Stimulated activated CD8-positive, alpha-beta memory T cell treated with anti-CD3 and anti-CD28 coated beads, Interleukin-4, amount 100 ng/mL, for 4 hours (primary cell): ENCODE data around the gene TMEM203.

Source experiments
- DNase-seq, 2 donors: peaks; one replicate each; pipeline ENCODE4 v3.0.0-alpha.2; 2020; ENCODE audit warnings: low read depth in 2 of 2, low spot score in 1 of 2

The TMEM203 gene

GRCh38 chr9:137167747-137168572 is 37.5 kb downstream of the TMEM203 start:
- DNase-seq: no peak

GRCh38 chr9:137167277-137167746 is 38.1 kb downstream of the TMEM203 start:
- no peak for DNase-seq

DNA sequence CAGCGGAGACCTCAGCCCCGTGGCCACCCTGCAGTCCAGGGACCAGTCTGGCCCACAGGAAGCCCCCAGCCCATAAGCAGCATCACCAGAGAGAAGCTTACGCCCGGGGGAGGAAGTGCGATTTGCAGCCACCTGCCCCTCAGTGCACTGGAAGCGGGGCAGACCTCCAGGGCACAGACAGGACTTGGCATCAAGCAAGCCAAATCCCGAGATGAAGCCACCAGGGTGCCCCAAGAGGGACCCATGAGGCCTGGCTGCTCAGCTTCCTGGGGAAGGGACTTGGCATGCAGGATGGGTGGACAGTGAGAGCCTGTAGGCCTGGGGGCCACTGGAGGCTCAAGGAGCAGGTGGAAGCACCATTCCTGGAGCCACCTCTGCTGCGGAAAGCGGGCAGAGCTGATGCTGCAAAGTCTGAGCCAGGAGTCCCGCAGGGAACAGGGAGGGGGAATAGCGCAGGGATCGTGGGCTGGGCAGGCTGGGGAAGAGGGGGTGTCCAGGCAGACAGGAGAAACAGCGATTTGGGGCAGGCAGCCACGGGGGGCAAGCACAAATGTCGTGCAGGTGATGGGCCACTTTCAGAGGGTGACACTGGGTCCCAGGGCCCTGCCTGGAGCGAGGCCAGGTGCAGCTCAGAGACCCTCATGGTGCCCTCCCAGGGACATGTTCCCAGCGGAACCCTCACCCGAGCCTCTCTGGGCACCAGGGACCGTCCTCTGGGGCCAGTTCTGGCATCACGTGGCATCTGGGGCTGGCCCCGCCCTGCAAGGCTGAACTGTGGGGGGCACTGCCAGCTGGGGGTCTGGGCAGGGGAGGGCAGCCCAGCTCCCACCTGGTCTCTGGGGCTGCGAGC is 38.8 kb downstream of the TMEM203 start:
- DNase-seq: no peak

DNA sequence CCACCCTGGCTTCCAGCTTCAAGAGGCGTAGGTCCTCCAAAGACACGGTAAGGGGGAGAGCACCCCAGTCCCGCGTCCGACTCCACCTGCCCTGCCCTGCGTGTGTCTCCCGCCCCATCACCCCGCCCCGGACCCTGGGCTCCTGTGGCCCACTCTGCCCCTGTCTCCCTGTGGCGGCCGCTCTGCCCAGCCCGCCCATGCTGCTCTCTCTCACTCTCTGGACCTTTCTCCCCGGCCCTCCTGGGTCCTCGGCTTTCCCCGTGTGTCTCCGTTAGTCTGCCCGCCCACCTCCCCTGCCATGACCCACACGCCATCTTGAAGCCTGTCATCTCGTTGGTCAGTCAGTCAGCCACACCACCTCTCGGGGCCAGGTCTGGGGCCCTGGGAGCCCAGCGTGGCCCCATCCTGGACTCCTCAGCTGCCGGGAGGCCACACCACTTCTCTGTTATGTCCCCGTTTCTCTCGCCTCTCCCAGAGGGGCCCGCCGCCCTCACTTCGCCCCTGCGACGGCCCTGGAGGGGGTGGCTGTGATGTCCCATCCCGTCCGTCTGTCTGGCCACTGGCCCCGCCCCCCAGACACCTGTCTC is 40.1 kb downstream of the TMEM203 start:
- no peak for DNase-seq

- DNase-seq: no peak
These were observed 40.8 kb downstream of the TMEM203 start for GRCh38 chr9:137164370-137165249.

GRCh38 chr9:137163805-137164204 is 41.6 kb downstream of the TMEM203 start:
- no peak for DNase-seq

- DNase-seq: no peak
These were observed 42.1 kb downstream of the TMEM203 start for GRCh38 chr9:137163365-137163715.

GRCh38 chr9:137162505-137163364 is 42.7 kb downstream of the TMEM203 start:
- no peak for DNase-seq

DNA sequence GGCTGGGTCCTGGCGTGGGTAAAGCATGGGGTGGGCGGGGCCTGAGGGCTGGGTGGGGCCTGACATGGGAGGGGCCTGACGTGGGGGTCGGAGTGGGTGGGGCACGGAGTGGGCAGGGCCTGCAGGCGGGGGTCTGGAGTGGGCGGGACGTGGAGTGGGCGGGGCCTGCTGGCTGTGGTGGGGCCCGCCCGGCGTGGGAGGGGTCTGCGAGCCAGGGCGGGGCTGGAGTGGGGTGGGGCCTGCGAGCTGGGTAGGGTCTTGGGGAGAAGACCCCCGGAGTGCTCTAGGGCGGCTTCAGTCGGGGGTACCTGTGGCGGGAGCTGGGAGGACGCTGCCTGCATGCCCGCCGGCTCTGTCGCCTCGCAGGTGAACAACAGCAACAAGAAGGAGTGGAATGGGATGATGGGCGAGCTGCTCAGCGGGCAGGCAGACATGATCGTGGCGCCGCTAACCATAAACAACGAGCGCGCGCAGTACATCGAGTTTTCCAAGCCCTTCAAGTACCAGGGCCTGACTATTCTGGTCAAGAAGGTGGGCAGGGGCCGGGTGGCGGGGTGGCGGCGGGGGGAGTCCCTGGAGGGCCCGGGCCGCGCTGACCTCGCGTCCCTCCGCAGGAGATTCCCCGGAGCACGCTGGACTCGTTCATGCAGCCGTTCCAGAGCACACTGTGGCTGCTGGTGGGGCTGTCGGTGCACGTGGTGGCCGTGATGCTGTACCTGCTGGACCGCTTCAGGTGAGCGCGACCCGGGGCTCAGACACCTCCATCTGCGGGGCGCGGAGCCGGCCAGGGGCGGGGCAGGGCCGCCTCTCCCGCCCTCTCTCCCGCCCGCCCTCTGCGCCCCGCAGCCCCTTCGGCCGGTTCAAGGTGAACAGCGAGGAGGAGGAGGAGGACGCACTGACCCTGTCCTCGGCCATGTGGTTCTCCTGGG is 43.6 kb downstream of the TMEM203 start:
- DNase-seq: no peak

DNA sequence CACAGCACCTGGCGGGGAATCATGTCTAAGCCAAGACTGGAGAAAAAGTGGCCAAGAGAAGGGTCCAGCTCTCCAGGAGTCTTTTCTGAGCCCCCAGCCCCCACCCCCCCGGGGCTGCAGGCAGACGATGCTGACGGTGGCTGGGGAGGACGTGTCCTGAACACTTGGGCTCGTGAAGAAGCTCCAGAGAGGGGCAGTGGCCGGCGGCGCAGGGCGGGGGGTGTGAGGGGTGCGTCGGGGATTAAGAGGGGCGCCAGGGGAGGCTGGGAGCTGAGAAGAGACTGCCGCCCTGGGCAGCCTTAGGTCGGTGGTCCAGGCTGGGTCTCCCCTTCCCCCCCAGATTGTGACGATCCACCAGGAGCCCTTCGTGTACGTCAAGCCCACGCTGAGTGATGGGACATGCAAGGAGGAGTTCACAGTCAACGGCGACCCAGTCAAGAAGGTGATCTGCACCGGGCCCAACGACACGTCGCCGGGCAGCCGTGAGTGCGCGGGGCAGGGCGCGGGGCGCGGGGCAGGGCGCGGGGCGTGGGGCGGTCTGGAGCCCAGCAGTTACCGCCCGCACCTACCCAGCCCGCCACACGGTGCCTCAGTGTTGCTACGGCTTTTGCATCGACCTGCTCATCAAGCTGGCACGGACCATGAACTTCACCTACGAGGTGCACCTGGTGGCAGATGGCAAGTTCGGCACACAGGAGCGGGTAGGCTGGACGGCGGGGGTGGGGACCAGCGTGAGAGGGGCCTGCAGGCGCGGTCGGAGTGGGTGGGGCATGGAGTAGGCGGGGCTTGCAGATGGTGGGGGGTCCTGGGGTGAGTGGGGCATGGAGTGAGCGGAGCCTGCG is 44.5 kb downstream of the TMEM203 start:
- no peak for DNase-seq

GRCh38 chr9:137160054-137160425 is 45.4 kb downstream of the TMEM203 start:
- no peak for DNase-seq

GRCh38 chr9:137159105-137160053 is 46.1 kb downstream of the TMEM203 start:
- DNase-seq: no peak

DNA sequence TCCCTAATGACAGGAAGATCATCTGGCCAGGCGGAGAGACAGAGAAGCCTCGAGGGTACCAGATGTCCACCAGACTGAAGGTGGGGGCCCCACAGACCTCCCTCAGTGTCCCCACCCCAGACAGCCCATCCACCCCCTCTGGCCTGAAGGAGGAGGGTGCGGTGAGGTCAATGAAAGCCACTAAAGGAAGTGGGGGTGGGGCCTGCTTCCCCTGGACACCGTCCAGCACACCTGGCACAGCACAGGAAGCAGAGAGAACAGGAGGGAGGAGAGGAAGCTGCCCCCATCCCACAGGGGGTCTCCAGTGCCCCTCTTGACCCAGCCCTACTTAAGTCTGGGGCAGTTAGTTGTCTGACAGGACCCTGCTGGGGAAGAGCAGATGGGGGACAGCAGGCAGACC is 46.8 kb downstream of the TMEM203 start:
- DNase-seq: no peak

DNA sequence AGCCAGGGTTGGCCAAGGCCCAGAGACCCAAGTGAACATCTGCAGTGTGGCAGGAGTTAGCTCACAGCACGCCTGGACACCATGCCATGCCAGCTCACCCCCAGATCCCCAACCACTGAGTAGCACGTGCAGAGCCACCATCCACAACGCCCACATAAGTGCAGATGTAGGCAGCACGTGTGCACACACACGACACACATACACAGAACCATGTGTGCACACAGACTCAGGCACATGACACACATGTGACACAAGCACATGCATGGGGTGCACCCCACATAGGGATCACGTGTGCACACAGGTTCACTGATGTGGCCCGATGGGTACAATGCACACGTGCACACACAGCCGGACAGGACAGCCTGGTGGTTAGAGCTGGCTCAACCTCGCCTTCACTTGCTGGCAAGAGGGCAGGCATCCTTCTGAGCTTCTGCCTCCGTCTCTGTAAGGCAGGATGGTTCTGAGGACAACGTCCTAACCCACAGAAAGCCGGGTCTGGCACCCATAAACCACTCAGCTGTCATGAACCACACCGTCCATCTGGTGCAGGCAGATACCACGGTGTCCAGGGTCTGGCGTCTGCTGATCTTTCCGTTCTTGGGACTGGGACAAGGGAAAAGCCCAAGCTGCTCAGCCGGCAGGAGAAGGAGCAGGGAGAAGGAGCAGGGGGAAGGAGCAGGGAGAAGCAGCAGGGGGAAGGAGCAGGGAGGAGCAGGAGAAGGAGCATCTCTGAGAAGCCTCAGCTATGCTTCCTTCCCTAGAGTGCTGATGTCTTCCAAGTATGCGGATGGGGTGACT is 47.6 kb downstream of the TMEM203 start:
- DNase-seq: no peak

GRCh38 chr9:137156567-137157375 is 48.7 kb downstream of the TMEM203 start:
- DNase-seq: peak; percentile 49 to 61
